NCI-H1436 treated with DMSO at 0.1 percent for 48 hours (cell line): ENCODE results near the gene SPINK8.
"Not testable (repeated sequence)": the region's sequence is repeated elsewhere in the genome, so short reads cannot be mapped to it uniquely, and the experiment has no call there.

Experiments
- DNase-seq: peaks from one replicate; lab custom pipeline; 2025; lab: John Stamatoyannopoulos, UW

SPINK8 gene

DNA sequence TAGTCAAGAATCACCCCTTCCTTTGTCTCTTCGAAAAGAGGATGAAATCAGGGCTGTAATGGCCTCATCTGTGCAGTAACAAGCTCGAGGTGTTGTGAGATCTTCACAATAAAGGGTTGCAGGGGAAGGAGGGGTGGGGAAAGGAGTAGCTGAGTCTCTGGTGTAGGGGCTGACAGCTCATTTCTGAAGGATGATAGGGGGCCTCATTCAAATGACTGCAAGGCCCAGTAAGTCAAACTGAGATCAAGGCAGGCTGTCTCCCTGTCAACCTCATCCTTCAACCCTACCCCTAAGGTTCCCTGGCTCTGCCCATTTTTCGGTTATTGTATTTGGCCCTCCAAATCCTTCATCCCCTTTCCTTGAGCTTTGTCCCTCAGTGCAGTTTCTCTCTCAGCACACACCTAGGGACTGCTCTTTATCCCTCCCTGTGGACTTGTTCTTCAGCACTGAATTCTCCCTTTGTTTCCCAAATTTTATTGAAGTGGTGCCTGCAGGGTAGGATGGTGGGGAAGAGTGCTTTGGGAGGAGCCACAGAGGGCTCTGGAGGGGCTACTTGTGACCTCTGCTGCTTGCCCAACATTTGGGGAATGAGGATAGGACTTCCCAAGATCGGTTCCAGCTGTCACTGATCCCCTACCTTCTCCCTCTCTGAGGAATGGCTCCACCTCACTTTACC is 54.4 kb downstream of the SPINK8 start:
- DNase-seq = no peak

DNA sequence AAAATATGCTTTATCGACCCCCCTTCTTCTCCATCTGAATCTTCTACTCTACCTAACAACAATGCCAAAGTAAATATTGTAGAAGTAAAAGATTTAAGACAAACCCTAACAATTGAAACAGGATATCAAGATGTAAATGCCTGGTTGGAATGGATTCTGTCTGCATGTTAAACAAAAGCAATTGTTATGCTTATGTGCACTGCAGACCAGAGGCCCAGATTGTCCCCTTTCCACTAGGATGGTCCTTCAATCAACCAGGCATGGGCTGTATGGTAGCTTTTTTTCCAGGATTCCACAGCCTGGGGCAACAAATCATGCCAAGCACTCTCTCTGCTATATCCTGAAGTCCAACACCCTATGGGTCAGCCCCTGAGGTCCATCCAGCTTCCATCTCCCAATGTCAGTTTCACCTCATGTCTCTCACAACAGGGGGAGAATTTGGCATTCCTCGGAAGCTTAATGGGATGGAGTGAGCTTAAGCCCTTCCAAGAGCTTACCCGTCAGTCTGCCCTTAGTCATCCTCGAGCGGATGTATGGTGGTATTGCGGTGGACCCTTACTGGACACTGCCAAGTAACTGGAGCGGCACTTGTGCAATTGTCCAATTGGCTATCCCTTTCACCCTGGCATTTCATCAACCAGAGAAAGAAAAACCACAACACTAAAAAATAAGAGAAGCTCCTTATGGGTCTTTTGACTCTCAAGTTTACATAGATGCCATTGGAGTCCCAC is 56.4 kb downstream of the SPINK8 start:
- no peak for DNase-seq

DNA sequence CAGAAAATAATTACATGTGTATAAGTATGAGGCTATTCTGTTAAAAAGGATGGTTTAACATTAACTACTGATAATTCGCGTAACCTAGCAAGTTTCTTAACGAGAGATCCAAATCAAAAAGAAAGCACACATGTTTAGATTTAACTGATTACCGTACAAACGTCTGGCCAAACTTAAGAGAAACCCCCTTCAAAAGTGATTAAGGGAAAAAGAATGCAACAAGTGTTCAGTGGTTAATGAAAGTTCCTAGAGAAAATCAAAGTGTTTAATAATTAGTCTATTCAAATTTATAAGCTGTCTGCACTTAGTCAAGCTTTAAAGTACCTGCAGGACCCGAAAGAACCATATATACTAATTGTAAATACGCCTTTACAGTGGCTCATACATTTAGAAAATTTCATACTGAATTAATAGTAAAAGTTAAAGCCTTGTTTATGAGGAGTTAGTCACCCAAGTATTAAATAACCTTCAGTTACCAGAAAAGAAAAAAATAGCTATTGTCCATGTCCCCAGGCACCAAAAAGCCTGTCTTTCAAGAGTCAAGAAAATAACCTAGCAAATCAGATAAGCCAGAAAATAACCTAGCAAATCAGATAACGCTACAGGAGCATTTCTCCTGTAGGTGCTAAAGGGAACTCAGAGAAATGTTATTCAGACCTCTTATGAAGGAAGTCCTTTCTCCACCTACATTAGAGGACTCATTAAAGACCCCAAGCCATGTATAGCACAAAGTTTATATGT is 58.0 kb downstream of the SPINK8 start:
- DNase-seq = no peak

DNA sequence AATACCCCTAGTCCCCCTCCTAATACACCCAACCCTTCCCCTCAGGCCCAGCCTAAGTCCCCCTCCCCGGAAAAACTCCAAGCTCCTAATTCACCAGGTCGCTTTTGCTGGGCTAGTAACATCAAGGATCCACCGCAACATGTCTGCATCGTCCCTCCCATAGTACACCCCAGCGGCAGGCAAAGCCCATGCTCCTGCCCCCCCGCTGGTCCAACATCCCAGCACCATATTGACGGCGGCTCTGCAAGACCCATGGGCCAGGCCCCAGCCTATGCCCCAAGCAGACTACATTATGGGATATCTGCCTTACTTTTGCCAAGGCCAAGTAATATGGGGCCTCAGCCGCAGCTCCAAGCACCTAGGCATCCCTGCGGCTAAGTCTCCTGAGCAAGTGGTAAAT is 59.0 kb downstream of the SPINK8 start:
- no peak for DNase-seq

DNA sequence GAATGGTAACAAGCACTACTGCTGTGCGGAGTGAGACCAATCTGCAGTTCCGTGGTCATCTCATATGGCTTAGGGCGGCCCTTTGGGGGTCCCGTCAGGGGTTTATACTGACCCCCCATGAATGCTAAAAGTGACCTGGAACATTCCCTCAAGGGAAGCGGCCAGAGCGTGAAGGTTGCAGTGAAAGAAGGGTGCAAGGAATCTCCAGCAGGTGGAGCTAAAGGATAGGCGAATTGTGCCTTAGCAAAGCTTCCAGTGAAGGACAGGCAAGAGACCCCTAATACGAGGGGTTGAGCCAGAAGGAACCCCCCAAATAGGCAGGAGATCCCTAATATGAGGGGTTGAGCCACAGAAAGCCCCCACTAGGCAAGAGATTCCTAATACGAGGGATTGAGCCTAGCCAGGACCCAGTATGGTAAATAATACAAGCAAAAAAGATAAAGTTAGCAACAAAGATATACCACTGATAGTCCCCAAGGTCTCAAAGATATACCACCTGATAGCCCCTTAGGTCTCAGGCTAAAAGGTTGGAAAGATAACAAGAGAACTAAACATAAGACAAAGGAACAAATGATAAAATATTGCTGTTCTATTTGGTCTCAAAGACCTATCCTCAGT is 59.8 kb downstream of the SPINK8 start:
- no peak for DNase-seq

DNA sequence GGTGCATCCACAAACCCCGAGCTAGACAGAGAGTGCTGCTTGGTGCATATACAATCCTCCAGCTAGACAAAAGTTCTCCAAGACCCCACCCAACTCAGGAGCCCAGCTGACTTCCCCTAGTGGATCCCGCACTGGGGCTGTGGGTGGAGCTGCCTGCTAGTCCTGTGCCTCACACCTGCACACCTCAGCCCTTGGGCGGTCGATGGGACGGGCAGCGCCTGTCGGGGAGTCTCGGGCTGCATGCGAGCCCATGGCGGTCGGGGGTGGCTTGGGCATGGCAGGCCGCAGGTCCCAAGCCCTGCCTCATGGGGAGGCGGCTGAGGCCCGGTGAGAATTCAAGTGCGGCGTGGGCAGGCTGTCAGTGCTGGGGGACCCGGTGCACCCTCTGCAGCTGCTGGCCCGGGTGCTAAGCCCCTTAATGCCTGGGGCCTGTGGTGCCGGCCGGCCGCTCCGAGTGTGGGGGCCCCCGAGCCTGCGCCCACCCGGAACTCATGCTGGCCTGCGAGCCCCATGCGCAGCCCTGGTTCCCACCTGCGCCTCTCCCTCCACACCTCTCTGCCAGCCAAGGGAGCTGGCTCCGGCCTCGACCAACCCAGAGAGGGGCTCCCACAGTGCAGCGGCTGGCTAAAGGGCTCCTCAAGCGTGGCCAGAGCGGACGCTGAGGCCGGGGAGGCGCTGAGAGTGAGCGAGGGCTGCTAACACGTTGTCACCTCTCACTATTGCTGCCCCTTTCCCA is 61.5 kb downstream of the SPINK8 start:
- no peak for DNase-seq

DNA sequence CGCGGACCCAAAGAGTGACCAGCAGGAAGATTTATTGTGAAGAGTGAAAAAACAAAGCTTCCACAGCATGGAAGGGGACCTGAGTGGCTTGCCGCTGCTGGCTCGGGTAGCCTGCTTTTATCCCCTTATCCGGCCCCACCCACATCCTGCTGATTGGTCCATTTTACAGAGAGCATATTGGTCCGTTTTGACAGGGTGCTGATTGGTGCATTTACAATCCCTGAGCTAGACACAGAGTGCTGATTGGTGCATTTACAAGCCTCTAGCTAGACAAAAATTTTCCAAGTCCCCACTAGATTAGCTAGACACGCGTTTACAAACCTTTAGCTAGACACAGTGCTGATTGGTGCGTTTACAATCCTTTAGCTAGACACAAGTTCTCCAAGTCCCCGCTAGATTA is 62.2 kb downstream of the SPINK8 start:
- DNase-seq = not testable (repeated sequence)

DNA sequence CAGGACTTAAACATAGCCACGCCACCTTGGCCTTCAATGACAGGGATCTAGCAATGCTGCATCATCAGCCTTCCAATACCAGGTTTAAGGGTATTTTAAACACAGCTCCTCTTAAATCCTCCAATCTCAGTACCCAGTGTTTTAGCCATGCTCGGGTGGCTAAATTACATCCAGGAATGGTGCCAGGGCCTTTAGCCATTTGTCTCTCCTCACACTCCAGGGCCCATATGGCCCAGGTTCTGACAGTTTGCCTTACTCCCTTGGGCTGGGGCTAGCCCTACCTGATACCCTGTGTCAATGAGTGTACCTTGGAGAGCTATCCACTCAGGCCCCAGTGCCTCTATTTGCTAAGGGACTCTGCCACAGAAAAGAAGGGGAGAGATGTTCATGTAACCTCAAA is 63.2 kb downstream of the SPINK8 start:
- no peak for DNase-seq

DNA sequence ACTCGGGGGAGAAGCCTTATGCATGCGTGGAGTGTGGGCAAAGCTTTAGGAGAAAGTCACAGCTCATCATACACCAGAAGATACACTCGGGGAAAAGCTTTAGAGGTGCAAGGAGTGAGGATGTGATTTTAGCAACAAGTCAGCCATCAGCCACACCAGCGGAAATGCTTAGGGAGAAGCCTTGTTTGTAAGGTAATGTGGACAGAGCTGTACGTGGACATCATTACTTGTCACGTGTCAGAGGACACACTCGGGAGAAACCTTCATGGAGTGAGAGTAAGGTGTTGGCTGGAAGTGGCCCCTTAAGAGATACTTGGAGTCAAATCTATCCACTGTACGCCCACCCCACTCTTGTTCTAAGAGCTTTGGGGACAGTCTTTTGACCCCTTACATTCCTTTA is 63.9 kb downstream of the SPINK8 start:
- no peak for DNase-seq

DNA sequence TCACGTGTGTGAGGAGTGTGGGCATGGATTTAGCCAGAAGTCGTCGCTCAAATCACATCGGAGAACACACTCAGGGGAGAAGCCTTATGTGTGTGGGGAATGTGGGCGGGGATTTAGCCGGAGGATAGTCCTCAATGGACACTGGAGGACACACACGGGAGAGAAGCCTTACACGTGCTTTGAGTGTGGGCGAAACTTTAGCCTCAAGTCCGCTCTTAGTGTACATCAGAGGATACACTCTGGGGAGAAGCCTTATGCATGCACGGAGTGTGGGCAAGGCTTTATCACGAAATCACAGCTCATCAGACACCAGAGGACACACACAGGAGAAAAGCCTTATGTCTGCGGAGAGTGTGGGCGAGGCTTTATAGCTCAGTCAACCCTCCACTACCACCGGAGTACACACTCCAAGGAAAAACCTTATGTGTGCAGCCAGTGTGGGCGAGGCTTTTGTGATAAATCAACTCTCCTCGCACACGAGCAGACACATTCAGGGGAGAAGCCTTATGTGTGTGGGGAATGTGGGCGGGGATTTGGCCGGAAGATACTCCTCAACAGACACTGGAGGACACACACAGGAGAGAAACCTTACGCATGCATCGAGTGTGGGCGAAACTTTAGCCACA is 64.4 kb downstream of the SPINK8 start:
- no peak for DNase-seq

DNA sequence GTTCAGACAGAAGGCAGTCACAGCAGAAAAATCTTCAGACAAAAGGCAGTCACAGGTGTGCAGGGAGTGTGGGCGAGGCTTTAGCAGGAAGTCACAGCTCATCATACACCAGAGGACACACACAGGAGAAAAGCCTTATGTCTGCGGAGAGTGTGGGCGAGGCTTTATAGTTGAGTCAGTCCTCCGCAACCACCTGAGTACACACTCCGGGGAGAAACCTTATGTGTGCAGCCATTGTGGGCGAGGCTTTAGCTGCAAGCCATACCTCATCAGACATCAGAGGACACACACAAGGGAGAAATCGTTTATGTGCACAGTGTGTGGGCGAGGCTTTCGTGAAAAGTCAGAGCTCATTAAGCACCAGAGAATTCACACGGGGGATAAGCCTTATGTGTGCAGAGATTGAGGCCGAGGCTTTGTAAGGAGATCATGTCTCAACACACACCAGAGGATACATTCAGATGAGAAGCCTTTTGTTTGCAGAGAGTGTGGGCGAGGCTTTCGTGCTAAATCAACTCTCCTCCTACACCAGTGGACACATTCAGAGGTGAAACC is 65.0 kb downstream of the SPINK8 start:
- no peak for DNase-seq

DNA sequence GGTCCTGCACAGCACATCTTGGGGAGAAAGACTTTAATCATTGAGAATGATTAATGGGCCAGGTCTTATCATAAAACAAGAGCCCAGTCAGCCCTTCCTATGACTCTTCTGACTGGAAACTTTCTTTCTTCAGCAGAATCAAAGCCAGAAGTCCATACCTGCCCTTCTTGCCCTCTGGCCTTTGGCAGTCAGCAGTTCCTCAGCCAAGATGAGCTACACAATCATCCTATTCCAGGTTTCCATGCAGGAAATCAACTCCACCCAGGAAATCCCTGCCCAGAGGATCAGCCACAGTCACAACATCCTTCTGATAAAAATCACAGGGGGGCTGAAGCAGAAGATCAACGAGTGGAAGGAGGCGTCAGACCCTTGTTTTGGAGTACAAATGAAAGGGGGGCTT is 65.7 kb downstream of the SPINK8 start:
- no peak for DNase-seq

DNA sequence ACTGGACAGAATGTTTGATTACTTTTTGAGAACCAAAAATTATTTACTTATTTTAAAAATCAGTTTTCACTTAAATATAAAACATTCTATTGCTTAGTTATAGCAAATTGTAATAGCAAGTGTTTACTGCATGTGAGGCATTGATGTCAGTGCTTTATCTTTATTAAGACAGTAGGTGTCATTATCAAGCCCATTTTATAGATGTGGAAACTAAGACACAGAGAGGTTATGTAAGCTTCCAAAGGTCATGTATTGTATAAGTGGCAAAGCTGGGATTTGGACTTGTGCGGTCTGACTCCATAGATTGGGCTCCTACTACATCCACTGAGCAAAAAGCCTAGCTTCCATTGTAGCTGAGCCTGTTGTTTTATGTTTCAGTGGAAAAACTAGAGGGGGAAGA is 74.9 kb downstream of the SPINK8 start:
- no peak for DNase-seq
